Adrenal gland (tissue), 5 donors: Measurements from ENCODE around the gene NCOA5.

ENCODE experiments used
- POLR2A ChIP-seq, 2 donors: fragments of 450-650 bp; IDR thresholded peaks; one replicate each; pipeline ENCODE4 v1.6.1; 2017; ENCODE audit warnings: antibody characterized with exemption in 2 of 2, mild to moderate bottlenecking in 2 of 2, moderate library complexity in 1 of 2
- TF ChIP-seq, protein P1 (sequence below), 6 experiments: fragments of 450-650 bp in 4 of 6; fragments of 200-600 bp in 2 of 6; sonication (generic) in 1 of 6; IDR thresholded peaks; 1 replicate in 5 of 6; 2 replicates in 1 of 6; pipeline versions ENCODE4 v1.5.1 to v1.8.0; 2016 to 2021; ENCODE audit warnings: antibody characterized with exemption in 6 of 6, mild to moderate bottlenecking in 2 of 6, moderate library complexity in 1 of 6
- donor health status: DM: no; HTN: no; CAD: no.

DNA sequence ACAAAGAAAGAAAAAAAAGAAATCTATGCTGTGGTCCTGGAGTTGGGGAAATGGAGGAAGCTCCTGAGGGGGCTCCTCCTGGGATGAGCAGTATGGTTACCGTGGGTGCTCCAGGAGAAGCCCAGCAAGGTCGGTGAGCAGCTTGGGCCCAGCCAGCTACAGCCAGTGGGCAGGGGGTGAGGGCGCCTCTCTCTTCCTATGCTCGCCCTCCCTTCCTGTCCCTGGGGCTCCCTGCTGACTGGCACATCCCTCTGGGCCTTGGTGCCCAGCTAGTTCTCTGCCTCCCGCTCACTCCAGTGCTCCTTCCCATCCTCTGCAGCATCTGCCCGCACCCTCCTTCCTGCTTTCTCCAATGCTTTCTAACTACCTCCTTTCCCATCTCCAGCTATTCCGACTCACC is 45.0 kb upstream of the NCOA5 start:
- TF ChIP-seq, protein P1, sequence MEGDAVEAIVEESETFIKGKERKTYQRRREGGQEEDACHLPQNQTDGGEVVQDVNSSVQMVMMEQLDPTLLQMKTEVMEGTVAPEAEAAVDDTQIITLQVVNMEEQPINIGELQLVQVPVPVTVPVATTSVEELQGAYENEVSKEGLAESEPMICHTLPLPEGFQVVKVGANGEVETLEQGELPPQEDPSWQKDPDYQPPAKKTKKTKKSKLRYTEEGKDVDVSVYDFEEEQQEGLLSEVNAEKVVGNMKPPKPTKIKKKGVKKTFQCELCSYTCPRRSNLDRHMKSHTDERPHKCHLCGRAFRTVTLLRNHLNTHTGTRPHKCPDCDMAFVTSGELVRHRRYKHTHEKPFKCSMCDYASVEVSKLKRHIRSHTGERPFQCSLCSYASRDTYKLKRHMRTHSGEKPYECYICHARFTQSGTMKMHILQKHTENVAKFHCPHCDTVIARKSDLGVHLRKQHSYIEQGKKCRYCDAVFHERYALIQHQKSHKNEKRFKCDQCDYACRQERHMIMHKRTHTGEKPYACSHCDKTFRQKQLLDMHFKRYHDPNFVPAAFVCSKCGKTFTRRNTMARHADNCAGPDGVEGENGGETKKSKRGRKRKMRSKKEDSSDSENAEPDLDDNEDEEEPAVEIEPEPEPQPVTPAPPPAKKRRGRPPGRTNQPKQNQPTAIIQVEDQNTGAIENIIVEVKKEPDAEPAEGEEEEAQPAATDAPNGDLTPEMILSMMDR (IDR thresholded peaks at IDR 0.05): no peak
- no peak for TF ChIP-seq POLR2A (IDR thresholded peaks at IDR 0.05)
